ENCODE measurements around the gene DEGS2. TPM values are rescaled to one million over a fixed set of nuclear protein-coding genes. Genes with fewer than 3 reads are reported as not detected.
A peak's percentile ranks its signal among the peaks of the same experiment; 100 is the strongest.

The DEGS2 gene
- total and polyA plus RNA-seq, 2 experiments from 2014 or later: 0.63 to 2.2 TPM

DNA sequence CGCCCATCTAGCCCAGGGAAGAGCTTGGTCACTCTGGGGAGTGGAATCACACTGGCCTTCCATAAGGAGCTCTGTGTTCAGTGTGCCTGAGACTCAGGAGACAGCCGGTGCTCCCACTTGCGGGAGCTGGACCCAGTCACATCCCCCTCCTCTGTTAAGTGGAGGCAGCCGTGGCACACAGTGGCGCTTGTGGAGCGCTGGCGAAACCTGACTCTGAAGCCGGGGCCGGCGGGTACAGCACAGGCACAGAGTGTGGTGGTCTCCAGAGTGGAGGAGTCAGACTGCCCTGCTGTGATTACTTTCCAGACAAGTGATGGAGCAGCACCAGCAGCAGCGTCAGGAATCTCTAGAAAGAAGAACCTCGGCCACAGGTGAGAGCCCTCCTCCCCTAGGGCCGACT, 33.0 kb downstream of the DEGS2 start (continued):
- TF ChIP-seq EZH2 (IDR thresholded peaks at IDR 0.05; ENCODE audit: low read depth, unreplicated experiment) (no peak), ZNF331 (CRISPR knock-in tag; IDR thresholded peaks at IDR 0.05; ENCODE audit: low read depth) (no peak), EZH2phosphoT487 (IDR thresholded peaks at IDR 0.05; ENCODE audit: unreplicated experiment) (no peak), POLR2AphosphoS5 (IDR thresholded peaks at IDR 0.05; ENCODE audit: low read depth) (no peak)
- TF ChIP-seq, protein P1, sequence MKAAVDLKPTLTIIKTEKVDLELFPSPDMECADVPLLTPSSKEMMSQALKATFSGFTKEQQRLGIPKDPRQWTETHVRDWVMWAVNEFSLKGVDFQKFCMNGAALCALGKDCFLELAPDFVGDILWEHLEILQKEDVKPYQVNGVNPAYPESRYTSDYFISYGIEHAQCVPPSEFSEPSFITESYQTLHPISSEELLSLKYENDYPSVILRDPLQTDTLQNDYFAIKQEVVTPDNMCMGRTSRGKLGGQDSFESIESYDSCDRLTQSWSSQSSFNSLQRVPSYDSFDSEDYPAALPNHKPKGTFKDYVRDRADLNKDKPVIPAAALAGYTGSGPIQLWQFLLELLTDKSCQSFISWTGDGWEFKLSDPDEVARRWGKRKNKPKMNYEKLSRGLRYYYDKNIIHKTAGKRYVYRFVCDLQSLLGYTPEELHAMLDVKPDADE (IDR thresholded peaks at IDR 0.05): no peak
- TF ChIP-seq, protein P2, sequence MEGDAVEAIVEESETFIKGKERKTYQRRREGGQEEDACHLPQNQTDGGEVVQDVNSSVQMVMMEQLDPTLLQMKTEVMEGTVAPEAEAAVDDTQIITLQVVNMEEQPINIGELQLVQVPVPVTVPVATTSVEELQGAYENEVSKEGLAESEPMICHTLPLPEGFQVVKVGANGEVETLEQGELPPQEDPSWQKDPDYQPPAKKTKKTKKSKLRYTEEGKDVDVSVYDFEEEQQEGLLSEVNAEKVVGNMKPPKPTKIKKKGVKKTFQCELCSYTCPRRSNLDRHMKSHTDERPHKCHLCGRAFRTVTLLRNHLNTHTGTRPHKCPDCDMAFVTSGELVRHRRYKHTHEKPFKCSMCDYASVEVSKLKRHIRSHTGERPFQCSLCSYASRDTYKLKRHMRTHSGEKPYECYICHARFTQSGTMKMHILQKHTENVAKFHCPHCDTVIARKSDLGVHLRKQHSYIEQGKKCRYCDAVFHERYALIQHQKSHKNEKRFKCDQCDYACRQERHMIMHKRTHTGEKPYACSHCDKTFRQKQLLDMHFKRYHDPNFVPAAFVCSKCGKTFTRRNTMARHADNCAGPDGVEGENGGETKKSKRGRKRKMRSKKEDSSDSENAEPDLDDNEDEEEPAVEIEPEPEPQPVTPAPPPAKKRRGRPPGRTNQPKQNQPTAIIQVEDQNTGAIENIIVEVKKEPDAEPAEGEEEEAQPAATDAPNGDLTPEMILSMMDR (conservative IDR thresholded peaks at IDR 0.05; ENCODE audit: low read depth in 2 of 2): no peak
- TF ChIP-seq, protein P3, sequence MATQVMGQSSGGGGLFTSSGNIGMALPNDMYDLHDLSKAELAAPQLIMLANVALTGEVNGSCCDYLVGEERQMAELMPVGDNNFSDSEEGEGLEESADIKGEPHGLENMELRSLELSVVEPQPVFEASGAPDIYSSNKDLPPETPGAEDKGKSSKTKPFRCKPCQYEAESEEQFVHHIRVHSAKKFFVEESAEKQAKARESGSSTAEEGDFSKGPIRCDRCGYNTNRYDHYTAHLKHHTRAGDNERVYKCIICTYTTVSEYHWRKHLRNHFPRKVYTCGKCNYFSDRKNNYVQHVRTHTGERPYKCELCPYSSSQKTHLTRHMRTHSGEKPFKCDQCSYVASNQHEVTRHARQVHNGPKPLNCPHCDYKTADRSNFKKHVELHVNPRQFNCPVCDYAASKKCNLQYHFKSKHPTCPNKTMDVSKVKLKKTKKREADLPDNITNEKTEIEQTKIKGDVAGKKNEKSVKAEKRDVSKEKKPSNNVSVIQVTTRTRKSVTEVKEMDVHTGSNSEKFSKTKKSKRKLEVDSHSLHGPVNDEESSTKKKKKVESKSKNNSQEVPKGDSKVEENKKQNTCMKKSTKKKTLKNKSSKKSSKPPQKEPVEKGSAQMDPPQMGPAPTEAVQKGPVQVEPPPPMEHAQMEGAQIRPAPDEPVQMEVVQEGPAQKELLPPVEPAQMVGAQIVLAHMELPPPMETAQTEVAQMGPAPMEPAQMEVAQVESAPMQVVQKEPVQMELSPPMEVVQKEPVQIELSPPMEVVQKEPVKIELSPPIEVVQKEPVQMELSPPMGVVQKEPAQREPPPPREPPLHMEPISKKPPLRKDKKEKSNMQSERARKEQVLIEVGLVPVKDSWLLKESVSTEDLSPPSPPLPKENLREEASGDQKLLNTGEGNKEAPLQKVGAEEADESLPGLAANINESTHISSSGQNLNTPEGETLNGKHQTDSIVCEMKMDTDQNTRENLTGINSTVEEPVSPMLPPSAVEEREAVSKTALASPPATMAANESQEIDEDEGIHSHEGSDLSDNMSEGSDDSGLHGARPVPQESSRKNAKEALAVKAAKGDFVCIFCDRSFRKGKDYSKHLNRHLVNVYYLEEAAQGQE (IDR thresholded peaks at IDR 0.05; ENCODE audit: unreplicated experiment): no peak

DNA sequence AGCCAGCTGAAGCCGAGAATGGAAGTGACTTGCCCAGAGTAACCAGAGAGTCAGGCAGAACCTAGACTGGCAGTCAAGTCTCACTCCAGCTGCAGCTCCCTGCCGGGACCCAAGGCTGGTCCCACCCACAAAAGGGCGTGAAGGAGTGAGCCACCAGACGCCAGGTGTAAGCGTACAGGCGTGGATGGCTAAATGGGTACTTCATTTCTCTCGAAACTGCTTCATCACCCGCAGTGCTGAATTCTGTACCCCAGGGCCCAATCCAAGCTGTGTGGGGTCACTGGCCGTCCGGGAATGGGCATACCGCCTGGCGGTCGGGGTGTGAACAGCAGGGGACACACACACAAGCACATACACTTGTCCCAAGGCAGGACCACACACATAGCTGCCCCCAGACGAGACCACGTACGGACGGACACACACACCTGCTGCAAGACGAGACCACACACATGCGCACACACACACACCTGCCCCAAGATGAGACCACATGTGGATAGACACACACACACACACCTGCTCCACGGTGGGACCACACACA, 34.8 kb downstream of the DEGS2 start:
- Histone ChIP-seq H3K27ac (ENCODE audit: low read depth) (no peak overlapping the region), H3K79me2 (replicated peaks; ENCODE audit: insufficient read depth) (no peaks in the 10 kb centered on the region), H3K36me3 (ENCODE audit: insufficient read depth) (no peaks in the 10 kb centered on the region), H3K9me2 (ENCODE audit: insufficient read depth) (no peaks in the 10 kb centered on the region), H3K27me3 (ENCODE audit: insufficient read depth) (no peaks in the 10 kb centered on the region), H3F3A (replicated peaks; ENCODE audit: low read depth) (no peaks in the 10 kb centered on the region), H3K4me1 (ENCODE audit: insufficient read depth) (no peaks in the 10 kb centered on the region), H3K4me3 (no peak overlapping the region), H3K4me2 (no peak overlapping the region), H4K20me1 (replicated peaks; ENCODE audit: insufficient read depth) (no peaks in the 10 kb centered on the region), H2AFZ (no peak overlapping the region)
- peaks cover 5% of the 10 kb centered on the region; the same call in 1 of the 3 replicates for H3K36me3 Mint-ChIP-seq (ENCODE audit: low read depth)
- H3K27me3 Mint-ChIP-seq (ENCODE audit: insufficient read depth, low read depth, poor library complexity): peaks cover 4% of the 10 kb centered on the region
- no peaks in the 10 kb centered on the region for H3K9me3 Mint-ChIP-seq
- DNase-seq (ENCODE audit: low spot score) (no peak), ATAC-seq (no peak; the same call in 2 of the 3 replicates)
- no peaks in the 10 kb centered on the region; the same call in 2 of the 3 replicates for H3K4me1 Mint-ChIP-seq
- no peak overlapping the region for H3K4me3 Mint-ChIP-seq
- peak overlapping the region; percentile 80; the same call in 1 of the 2 replicates for H3K27ac Mint-ChIP-seq
- no peak for TF ChIP-seq ZNF114 (CRISPR knock-in tag; IDR thresholded peaks at IDR 0.05)
- no peak for TF ChIP-seq JUNB (IDR thresholded peaks at IDR 0.05; ENCODE audit: unreplicated experiment)
- TF ChIP-seq POLR2AphosphoS5 (IDR thresholded peaks at IDR 0.05; ENCODE audit: low read depth): no peak
- TF ChIP-seq, protein P3 (IDR thresholded peaks at IDR 0.05; ENCODE audit: unreplicated experiment): no peak
- no peak for TF ChIP-seq NANOG (IDR thresholded peaks at IDR 0.05; ENCODE audit: borderline replicate concordance)
- no peak for TF ChIP-seq CREB1 (CRISPR knock-in tag; IDR thresholded peaks at IDR 0.05; ENCODE audit: low read depth)
- TF ChIP-seq EZH2 (IDR thresholded peaks at IDR 0.05; ENCODE audit: low read depth, unreplicated experiment): no peak
- TF ChIP-seq, protein P2 (conservative IDR thresholded peaks at IDR 0.05; ENCODE audit: low read depth in 2 of 2): no peak
